Suppressor macrophage treated with lipopolysaccharide for 1 hour (primary cell): ENCODE measurements around the gene UFL1.
"Not testable (repeated sequence)": the region's sequence is repeated elsewhere in the genome, so short reads cannot be mapped to it uniquely, and the experiment has no call there.

Source experiments
- DNase-seq, 3 donors: peaks; one replicate each; pipeline ENCODE4 v3.0.0-alpha.2; 2020 to 2022

The UFL1 gene

DNA sequence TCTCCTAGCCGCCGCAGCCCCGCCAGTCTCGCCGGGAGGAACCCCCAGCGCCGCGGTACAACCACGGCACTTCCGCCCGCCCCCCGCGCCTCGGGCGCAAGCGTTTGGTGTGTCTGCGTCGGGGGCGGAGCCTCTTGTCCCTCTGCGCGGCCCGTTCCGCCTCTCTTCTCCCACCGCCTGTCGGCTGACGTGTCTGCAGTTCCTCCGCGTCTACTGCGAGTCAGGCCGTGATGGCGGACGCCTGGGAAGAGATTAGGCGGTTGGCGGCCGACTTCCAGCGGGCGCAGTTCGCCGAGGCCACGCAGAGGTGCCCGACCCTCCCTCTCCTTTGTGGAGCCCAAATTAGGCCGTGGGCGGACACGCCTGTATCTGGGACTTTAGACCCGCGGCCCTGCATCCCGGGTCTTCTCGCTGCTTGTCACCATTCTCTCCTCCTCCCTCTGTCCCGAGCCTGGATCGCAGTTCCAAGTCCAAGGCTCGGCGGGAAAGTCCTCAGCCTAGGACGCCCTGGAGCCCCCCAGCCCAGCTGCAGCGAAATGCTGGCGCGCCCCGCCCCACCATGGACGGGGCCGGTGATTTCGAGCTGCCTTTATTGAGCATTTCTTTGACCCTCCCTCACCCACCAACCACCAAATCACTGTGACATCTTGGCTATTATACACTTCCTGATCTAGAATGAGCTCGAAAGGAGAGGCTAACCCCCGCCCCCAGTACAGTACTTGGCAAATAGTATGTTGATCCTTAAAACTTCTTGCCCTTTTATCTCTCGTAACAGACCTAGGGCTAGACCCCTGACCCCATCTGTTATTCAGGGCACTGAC, at the start of gene UFL1:
Gene UFL1 (plus strand): TSS at position 163 of the 821 bp plus-strand sequence. CDS start 68 bp downstream, at position 231.
- DNase-seq: peak; percentile 95 to 97 (median 96)

DNA sequence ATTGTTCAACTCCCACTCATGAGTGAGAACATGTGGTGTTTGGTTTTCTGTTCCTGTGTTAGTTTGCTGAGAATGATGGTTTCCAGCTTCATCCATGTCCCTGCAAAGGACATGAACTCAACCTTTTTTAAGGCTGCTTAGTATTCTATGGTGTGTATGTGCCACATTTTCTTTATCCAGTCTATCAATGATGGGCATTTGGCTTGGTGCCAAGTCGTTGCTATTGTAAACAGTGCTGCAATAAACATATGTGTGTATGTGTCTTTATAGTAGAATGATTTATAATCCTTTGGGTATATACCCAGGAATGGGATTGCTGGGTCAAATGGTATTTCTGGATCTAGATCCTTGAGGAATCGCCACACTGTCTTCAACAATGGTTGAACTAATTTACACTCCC, 49.3 kb upstream of the UFL1 start:
- DNase-seq: not testable (repeated sequence)

DNA sequence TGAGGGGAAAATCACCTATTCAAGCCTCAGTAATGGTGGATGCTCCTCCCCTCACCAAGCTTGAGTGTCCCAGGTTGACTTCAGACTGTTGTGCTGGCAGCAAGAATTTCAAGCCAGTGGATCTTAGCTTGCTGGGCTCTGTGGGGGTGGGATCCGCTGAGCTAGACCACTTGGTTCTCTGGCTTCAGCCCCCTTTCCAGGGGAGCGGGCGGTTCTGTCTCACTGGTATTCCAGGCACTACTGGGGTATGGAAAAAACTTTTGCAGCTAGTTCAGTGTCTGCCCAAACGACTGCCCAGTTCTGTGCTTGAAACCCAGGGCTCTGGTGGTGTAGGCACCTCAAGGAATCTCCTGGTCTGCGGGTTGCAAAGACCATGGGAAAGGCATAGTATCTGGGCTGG, 42.9 kb upstream of the UFL1 start:
- DNase-seq: no peak

DNA sequence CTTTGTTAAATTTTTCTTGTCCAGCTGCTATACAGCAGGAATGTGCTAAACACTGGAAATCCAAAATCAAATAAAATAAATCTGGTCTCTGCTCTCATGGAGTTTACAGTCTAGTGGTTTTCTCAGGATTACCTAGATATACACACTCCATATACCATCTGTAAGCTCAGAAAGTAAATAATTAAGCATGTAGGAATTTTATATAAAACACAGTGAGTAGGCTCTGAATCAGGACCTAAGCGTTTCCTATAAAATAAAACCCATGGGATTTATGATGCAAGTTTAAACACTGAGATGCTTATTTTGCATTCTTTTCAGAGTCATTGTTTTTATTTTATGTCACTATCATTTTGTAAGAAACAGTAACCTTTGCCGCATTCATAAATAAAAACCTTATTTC, 29.7 kb upstream of the UFL1 start:
- DNase-seq: no peak

DNA sequence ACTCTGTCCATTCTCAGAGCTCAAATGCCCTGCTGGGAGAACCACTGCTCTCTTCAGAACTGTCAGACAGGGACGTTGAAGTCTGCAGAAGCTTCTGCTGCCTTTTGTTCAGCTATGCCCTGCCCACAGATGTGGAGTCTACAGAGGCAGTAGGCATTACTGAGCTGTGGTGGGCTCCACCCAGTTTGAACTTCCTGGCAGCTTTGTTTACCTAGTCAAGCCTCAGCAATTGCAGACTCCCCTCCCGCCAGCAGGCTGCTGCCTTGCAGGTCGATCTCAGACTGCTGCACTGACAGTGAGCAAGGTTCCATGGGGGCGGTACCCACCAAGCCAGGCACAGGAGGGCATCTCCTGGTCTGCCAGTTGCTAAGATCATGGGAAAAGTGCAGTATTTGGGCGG, 21.8 kb upstream of the UFL1 start:
- DNase-seq: no peak

DNA sequence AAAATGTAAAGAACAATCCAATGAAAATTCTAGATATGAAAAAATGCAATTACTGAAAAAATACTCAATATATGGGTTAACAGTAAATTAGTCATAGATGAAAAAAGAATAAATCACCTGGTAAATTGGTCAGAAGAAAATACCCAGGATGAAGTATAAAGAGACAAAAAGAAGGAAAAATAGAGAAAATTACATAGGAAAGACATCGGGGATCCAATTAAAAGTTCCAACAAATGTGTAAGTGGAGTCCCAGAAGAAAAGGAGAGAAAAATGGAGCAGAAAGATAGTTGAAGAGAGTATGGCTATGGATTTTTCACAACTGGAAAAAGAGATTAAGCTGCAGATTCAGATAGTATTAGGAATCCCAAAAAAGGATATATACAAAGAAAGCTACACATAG, 18.7 kb upstream of the UFL1 start:
- DNase-seq: no peak

DNA sequence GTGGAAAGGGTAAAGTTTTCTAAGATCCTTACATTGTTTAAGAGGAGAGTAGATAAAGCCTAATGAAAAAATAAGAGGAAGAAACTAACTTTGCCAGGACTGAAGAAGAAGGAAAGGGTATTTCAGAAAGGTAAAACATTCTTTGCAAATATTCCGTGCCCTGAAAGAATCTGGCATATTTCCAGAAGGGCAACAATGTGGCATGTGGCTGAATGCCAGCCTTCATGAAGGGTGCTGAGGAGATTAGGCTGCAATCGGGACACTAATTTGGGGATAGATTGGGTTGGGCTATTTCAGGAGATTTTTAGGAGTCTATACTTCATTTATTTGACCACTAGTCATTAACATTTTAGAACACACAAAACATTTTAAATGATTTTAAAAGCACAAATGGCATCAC, 16.2 kb upstream of the UFL1 start:
- DNase-seq: no peak

DNA sequence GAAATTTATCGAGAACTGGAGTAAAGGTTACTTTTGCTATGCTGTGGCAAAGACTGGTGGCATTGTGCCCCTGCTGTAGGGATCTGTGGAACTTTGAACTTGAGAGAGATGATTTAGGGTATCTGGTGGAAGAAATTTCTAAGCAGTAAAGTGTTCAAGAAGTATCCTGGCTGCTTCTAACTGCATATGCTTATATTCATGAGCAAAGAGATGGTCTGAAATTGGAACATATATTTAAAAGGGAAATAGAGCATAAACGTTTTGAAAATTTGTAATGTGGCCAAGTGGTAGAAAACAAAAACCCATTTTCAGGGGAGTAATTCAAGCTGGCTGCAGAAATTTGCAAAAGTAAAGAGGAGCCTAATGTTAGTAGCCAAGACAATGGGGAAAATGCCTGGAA, 12.3 kb upstream of the UFL1 start:
- DNase-seq: no peak

DNA sequence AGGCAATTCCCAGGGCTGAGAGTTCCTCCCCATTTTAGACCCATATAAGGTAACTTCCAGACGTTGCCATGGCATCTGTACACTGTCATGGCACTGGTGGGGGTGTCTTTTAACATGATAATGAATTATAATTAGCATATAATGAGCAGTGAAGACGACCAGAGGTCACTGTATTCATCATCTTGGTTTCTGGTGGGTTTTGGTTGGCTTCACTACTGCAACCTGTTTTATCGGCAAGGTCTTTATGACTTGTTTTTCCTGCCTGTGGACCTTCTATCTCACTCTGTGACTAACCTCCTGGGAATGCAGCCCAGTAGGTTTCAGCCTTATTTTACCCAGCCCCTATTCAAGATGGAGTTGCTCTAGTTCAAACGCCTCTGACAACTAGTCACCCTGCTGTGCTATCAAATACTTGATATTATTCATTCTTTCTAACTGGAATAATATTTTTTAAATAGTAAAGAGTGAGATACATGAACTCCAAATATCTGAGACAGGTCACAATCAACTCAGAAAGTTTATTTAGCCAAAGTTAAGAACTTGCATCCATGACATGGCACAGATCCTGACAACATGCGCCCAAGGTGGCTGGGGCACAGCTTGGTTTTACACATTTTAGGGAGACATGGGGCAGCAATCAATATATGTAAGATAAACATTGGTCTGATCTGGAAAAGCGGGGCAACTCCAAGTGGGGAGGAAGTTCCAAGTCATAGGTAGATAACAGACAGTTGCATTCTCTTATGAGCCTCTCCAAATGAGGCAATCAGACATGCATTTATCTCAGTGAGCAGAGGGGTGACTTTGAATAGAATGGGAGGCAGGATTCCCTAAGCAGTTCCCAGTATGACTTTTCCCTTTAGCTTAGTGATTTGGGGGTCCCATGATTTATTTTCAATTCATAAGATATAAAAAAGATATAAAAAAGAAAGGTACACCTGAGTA, 1.2 kb upstream of the UFL1 start:
- DNase-seq: no peak

DNA sequence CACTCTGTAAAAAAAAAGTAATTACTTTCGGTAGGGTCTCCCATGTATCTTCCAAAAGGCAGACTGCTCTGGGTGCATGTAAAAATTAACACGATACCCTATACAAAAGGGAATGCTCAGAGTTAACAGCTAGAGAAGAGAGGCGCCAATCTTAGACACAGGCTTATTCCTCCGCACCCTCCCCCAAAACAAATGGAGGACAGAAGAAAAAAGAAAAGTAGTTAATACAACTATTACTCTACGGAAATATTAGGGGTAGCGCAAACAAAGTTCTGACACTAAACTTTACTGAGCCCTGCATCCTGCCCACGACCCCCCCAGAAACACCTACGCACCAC, 331 bp upstream of the UFL1 start:
- DNase-seq: no peak

DNA sequence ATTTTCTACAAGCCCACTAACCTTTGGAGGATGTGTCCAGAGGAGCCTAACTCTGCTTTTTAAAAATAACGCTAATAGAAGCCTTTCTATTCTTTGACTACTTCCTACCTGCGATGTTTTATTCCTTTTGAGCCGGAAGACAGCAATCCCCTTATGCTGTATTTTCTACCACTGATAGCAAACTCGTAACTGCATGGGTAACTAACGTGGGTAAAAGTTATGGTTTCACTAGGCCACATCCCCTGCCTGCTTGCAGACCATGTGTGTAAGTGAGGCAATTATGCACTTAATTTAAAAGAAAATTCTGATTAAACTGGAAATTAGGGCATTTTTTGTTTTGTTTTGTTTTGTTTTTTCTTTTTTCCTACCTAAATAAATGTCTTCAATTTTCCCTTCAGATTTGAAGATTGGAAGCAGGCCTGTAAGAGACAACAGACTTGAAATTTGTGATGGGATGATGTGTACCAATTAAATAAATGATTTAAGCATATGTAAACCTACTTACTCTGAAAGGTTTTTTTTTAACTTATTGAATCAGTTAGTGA, 931 bp downstream of the UFL1 start:
- DNase-seq: peak in 2 of 3 donors; percentile 7 to 18

DNA sequence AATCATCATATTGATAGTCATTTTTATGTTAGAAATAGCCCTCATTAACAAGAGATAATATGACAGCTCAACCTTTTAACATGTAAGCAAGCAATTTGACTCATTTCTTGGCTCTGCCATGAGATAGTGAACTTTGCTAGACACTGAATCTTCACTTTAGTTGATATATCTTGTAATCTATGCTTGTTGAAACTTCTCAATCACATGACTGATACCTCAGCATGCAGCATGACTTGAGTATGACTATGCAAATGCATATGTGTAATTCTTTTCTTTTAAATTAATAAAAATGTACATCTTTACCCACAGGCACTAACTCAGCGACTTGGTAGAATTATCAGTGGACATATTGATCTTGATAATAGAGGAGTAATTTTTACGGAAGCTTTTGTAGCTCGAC, 6.6 kb downstream of the UFL1 start:
- DNase-seq: no peak

DNA sequence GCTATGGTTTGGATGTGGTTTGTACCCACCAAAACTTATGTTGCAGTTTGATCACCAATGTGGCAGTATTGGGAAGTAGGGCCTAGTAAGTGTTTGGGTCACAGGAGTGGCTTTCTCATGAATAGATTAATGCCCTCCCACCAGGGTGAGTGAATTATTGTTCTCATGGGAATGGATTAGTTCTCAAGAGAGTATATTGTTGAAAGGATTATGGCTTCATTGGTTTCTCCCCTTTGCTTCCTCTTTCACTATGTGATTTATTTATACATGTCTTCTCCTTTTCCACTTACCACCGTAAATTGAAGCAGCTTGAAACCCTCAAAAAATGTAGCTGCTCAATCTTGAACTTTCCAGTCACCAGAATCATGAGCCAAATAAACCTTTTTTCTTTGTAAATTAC, 10.8 kb downstream of the UFL1 start:
- DNase-seq: no peak

DNA sequence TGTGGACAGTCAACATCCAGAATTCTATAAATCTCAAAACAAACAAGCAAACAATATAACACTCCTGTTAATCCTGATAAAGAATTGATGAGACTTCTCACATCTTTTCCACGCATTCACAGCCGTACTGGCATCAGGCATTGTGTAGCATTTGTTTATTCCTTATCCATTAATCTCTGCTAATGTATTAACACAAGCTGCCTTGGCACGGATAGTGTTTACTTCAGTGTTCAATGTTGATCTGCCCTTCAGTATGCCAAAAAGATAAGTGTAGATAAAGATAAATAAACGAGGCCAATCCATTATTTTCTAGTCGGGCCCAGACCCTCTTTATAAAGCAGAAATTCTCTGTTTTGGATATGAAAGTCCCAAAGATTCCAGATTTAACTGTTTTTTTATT, 16.1 kb downstream of the UFL1 start:
- DNase-seq: no peak

DNA sequence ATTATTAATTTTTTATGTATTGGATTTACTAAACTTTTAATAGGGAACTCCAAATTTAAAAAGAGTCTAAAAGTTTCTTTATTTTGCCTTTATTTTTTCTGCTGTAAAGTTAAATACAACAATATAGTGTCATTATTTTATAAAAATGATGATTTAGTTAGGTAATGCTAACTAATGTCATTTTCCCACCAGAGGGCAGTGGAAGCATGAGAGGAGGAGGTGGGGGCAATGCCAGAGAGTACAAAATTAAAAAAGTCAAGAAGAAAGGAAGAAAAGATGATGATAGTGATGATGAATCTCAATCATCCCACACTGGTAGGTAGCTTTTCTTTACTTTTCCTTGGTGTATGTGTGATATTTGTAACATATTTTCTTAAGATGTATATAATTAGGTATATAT, 21.1 kb downstream of the UFL1 start:
- peak; percentile 20 to 27 (median 21) for DNase-seq

DNA sequence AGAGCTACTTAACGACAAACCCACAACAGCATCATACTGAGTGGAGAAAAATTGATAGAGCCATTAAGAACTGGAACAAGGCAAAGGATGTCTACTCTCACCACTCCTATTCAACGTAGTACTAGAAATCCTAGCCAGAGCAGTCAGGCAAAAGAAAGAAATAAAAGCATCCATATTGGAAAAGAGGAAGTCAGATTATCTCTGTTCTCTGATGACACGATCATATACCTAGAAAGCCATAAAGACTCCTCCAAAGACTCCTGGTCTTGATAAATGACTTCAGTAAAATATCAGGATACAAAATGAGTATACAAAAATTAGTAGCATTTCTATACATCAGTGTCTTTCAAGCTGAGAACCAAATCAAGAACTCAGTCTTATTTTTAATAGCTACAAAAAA, 24.3 kb downstream of the UFL1 start:
- DNase-seq: no peak

DNA sequence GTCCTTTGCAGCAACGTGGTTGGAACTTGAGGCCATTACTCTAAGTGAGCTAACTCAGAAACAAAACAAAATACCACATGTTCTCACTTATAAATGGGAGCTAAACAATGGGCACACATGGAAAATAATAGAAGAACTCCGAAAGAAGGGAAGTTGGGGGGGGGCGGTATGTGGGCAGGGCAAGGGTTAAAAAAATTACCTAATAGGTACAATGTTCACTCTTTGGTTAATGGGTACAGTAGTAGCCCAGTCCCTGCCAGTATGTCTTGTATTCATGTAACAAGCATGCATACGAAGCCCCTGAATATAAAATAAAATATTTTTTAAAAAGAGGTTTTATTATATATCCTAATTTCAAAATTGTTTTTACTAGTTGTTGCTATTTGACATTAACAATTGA, 26.0 kb downstream of the UFL1 start:
- no peak for DNase-seq

DNA sequence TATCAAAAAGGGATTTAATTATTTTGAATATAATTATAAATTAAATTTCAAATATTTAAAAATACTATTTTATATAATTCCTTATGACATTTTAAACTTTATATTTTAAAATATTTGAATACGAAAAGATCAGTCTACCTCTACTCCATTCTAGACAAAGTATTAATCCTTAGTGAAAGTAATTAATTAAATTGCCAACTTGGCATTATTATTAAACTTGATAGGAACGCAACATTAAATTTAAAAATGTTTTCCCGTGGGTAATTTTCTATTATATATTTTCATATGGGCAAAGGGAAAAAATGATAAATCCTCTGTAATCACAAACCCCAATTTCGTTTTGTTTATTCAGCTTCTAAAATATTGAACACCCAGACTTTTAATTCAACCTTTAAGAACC, 33.0 kb downstream of the UFL1 start:
- DNase-seq: no peak

DNA sequence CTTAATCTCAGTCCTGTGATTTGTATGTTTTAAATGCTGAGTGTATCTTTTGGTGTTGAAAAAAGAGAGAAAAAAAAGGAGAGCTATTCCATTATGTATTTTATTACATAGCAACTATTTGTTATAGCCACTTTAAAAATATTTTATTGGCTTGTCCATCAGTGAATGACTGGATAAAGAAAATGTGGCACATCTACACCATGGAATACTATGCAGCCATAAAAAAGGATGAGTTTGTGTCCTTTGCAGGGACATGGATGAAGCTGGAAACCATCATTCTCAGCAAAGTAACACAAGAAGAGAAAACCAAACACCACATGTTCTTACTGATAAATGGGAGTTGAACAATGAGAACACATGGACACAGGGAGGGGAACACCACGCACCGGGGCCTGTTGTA, 38.1 kb downstream of the UFL1 start:
- not testable (repeated sequence) for DNase-seq

DNA sequence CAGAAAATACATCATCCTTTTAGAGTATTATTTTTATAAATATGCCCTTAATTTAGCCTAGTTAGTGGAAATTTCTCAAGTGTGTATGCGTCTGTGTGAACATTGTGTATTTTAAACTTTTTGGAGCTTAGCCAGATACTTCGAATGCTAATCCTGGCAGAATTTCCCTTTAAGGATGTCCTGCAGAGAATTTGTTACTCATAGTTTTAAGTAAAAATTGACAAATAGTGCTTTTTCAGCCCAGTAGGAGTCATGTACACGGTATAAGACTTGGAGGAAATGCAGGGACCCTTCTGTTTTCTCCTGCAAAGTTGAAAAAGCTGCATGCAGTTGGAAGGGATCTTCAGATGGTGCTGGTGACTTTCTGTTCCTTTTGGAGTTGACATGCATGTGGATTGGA, 41.3 kb downstream of the UFL1 start, which contains the start of gene FHL5:
Gene FHL5 (plus strand): TSS at position 243 of the 400 bp plus-strand sequence. CDS start 40,486 bp downstream, outside the sequence.
- no peak for DNase-seq

DNA sequence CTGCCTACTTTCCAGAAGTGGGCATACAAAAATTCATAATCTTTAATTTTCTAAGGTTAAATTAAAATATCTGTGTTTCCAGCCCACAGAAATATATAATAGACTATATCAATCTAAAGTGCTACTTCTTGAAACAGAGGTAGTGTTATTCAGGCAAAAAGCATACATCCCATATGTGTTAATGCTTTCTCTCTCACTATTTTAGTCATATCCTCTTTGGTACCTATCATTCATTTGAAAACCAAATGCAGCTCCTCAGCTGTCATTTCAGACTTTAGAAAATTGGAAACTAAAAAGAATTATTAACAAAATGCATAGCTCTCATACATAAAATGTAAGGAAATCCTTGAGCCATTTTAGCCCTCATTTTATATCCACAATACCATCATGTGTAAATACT, 42.2 kb downstream of the UFL1 start:
- DNase-seq: no peak

DNA sequence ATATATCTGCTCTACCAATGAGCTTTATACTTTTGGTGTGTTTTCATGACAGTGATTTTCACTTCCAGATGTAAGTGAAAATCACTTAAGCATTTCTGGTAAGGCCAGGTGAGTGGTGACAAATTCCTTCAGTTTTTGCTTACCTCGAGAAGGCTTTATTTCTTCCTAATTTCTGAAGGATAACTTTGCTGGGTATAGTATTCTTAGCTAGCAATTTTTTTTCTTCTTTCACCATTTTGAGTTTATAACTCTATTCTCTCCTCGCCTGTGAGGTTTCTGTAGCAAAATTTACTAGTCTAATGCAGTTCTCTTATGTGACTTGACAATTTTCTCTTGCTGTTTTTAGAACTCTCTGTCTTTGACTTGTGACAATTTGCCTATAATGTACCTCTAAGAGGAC, 48.4 kb downstream of the UFL1 start:
- DNase-seq: no peak

DNA sequence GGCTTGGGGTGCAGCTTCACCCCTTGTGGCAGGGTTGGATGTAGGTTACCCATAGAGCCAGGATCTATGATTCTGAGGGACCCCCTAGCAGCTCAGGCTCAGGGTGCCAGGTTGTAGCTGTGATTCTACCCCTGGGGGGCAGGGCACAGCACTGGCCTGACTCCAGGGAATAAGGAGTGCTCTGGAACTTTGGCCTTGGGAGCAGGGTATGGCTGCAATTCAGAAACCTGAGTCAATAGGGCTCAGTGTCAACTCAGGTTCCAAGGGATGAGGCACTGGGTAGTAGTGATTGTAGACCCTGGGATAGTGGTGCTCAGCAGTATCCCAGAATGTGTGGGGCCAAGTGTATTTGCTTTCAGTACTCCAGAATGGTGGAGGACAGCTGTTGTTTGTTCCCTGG, 49.9 kb downstream of the UFL1 start:
- DNase-seq: no peak

DNA sequence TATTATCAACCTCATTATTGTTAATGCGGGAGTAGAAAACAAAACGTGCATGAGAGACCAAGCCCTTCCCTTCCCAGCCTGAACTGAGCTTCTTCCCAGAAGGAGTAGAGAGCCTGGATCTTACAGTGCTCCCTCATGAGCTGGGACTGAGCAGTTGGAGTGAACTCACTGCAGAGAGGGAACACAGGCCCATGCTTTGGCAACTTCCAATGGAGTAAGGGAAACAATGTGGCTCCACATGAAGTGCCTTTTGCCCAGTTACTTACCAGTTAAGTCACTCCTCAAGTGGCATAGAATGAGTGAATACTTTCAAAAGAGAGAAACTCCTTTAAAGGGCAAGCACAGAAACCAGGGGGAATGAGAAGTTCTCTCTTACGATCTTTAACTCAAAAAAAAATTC, 53.8 kb downstream of the UFL1 start:
- no peak for DNase-seq
